Transverse colon (tissue), 4 donors: Measurements from ENCODE around the gene PCDHA10. TPM values are rescaled to one million over a fixed set of nuclear protein-coding genes. Genes with fewer than 3 reads are reported as not detected.

Experiments
- DNase-seq: peaks from one replicate; pipeline ENCODE4 v3.0.0-alpha.2; 2019
- H3K27ac ChIP-seq, 4 donors: fragments of 200-600 bp; sonication (generic); 2 replicates each; pipeline ENCODE4 v1.5.1; 2016 to 2018; ENCODE audit warnings: inconsistent platforms in 4 of 4
- H3K27me3 ChIP-seq: fragments of 200-600 bp; sonication (generic); 2 replicates; pipeline ENCODE4 v1.5.1; 2017; ENCODE audit warnings: inconsistent platforms
- H3K36me3 ChIP-seq, 4 donors: fragments of 200-600 bp; sonication (generic); 2 replicates each; pipeline ENCODE4 v1.5.1; 2017 to 2019; ENCODE audit warnings: inconsistent platforms in 4 of 4
- H3K4me1 ChIP-seq, 4 donors: fragments of 200-600 bp; sonication (generic); 2 replicates each; pipeline ENCODE4 v1.5.1; 2017 to 2020; ENCODE audit warnings: inconsistent platforms in 4 of 4
- H3K4me3 ChIP-seq, 4 donors: fragments of 200-600 bp; sonication (generic); 1 replicate in 1 of 4; 2 replicates in 3 of 4; pipeline versions ENCODE4 v1.5.1 to v1.6.1; 2017 to 2019; ENCODE audit warnings: inconsistent platforms in 4 of 4
- H3K9me3 ChIP-seq, 2 donors: fragments of 200-600 bp; sonication (generic); 2 replicates each; pipeline ENCODE4 v1.5.1; 2017 to 2019; ENCODE audit warnings: inconsistent platforms in 2 of 2
- CTCF ChIP-seq, 5 experiments: fragments of 200-600 bp in 3 of 5; fragments of 450-650 bp in 2 of 5; sonication (generic) in 3 of 5; IDR thresholded peaks; 1 replicate in 2 of 5; 2 replicates in 3 of 5; pipeline ENCODE4 v1.5.1; 2016 to 2017; ENCODE audit warnings: antibody characterized with exemption in 5 of 5, inconsistent platforms in 3 of 5, mild to moderate bottlenecking in 2 of 5, moderate library complexity in 1 of 5
- EP300 ChIP-seq: sonication (generic); formaldehyde crosslinking; IDR thresholded peaks from one replicate; pipeline ENCODE4 v1.6.1; 2017; ENCODE audit warnings: antibody characterized with exemption, low read depth
- POLR2A ChIP-seq: fragments of 450-650 bp; IDR thresholded peaks from one replicate; pipeline ENCODE4 v1.6.1; 2016; ENCODE audit warnings: antibody characterized with exemption, mild to moderate bottlenecking, moderate library complexity
- POLR2AphosphoS5 ChIP-seq, 3 donors: sonication (generic); formaldehyde crosslinking; IDR thresholded peaks; one replicate each; pipeline ENCODE4 v1.6.1; 2016; ENCODE audit warnings: antibody characterized with exemption in 3 of 3
- WGBS, 2 donors: methylation state at CpG; one replicate each; pipeline ENCODE4 v1.1.5; 2018; ENCODE audit warnings: low coverage in 1 of 2; 5-methylcytosine and 5-hydroxymethylcytosine counted together
- in situ Hi-C, 4 donors: fragments of 200-750 bp; cut with MboI; loops; one replicate each; pipeline versions ENCODE4 v1.15.0 to v1.15.1; 2017; ENCODE audit warnings: low sequenced_read_pairs in 3 of 4, low pct_ligation_motif_present in 1 of 4, low pct_unique_long_range_greater_than_20kb in 1 of 4
- intact Hi-C: fragments of 100-400 bp; cut with DNase I; formaldehyde crosslinking; loops from one replicate; pipeline ENCODE4 v1.15.1; 2023; ENCODE audit warnings: low total_unique reads
- total RNA-seq, 4 donors: library from RNA; depleted of rRNA; stranded (reverse); fragments of >200 nt; gene quantifications; one replicate each; pipeline ENCODE4 v1.1.0, GENCODE V29; 2016

Gene PCDHA10
- total RNA-seq, 4 donors from 2014 or later, result 0.68 to 0.79 TPM; not detected in 2

DNA sequence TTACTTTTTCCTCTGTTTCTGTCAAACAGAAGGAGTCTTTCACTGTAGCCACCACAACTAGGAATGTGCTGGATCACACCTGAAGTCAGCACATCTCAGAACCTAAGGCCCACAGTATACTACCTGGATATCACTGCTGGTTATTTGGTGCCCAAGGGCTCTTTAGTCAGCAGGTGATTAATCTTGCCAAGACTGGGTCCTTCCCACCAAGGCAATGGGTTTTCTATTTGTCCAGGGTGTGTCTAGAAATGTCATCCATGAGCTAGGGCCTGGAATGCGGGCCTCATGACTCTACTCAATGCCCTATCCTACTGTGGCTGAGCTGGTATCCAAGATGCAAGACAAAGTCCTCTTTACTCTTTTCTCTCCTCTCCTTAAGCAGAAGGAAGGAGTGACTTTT, 60.6 kb downstream of the PCDHA10 start:
- TF ChIP-seq CTCF (IDR thresholded peaks at IDR 0.05) (no peak), EP300 (no peak), POLR2A (no peak), POLR2AphosphoS5 (IDR thresholded peaks at IDR 0.05) (no peak)
- H3K4me3 ChIP-seq, result no peak overlapping the region
- no peaks in the 10 kb centered on the region for H3K27me3 ChIP-seq
- no peaks in the 10 kb centered on the region for H3K36me3 ChIP-seq
- in situ Hi-C loops (no loop called here), intact Hi-C loops (no loop called here)
- H3K4me1 ChIP-seq, result no peaks in the 10 kb centered on the region
- WGBS, 2 donors, result 73% methylated on average over 1 of the region's 1 CpG; no CpG with 5 or more reads in 1 of the 2 donors
- no peak for DNase-seq
- no peaks in the 10 kb centered on the region for H3K9me3 ChIP-seq
- H3K27ac ChIP-seq, result no peak overlapping the region

Other genes starting within 250 kb of the PCDHA10 start
- gene CD14, start 222.7 kb upstream of the PCDHA10 start, total RNA-seq, result 10 to 100 TPM in 3 of 4 donors, 1 to 10 TPM in 1; 3.6 to 92.4 (median 45.6) TPM
- 10 to 100 TPM in 3 of 4 donors, under 1 TPM in 1; 0.75 to 99.2 (median 40.2) TPM for gene TMCO6, start 216.4 kb upstream of the PCDHA10 start, total RNA-seq
- 100 to 1,000 TPM in 2 of 4 donors, 10 to 100 TPM in 2; 70.8 to 586 (median 90.7) TPM for gene NDUFA2, start 208.3 kb upstream of the PCDHA10 start, total RNA-seq
- 100 to 1,000 TPM in 2 of 4 donors, 10 to 100 TPM in 2; 70.8 to 147 (median 100) TPM for gene IK, start 208.1 kb upstream of the PCDHA10 start, total RNA-seq
- 10 to 100 TPM; 33.3 to 76.6 (median 36.1) TPM for gene WDR55, start 191.0 kb upstream of the PCDHA10 start, total RNA-seq
- 1 to 10 TPM in 3 of 4 donors, under 1 TPM in 1; 0.40 to 4.9 (median 2.3) TPM for gene DND1, start 182.3 kb upstream of the PCDHA10 start, total RNA-seq
- 10 to 100 TPM; 39.6 to 51.6 (median 43.9) TPM for gene HARS1, start 164.5 kb upstream of the PCDHA10 start, total RNA-seq
- 10 to 100 TPM; 30.3 to 60.6 (median 41.4) TPM for gene HARS2, start 164.4 kb upstream of the PCDHA10 start, total RNA-seq
- 10 to 100 TPM in 3 of 4 donors, 1 to 10 TPM in 1; 6.7 to 41.3 (median 23.1) TPM for gene ZMAT2, start 155.4 kb upstream of the PCDHA10 start, total RNA-seq
- under 1 TPM in 1 of 4 donors, not detected in 3; 0.14 TPM for gene PCDHA1, start 69.8 kb upstream of the PCDHA10 start, total RNA-seq
- gene PCDHA2, start 61.0 kb upstream of the PCDHA10 start, total RNA-seq, result under 1 TPM in 2 of 4 donors, not detected in 2; 0.14 to 0.32 TPM
- gene PCDHA3, start 54.8 kb upstream of the PCDHA10 start, total RNA-seq, result 1 to 10 TPM in 1 of 4 donors, under 1 TPM in 2, not detected in 1; 0.32 to 8.8 (median 0.41) TPM
- gene PCDHA4, start 48.8 kb upstream of the PCDHA10 start, total RNA-seq, result 1 to 10 TPM in 3 of 4 donors, under 1 TPM in 1; 0.79 to 7.9 (median 2.4) TPM
- under 1 TPM in 2 of 4 donors, not detected in 2; 0.79 to 0.96 TPM for gene PCDHA5, start 34.3 kb upstream of the PCDHA10 start, total RNA-seq
- gene PCDHA6, start 27.9 kb upstream of the PCDHA10 start, total RNA-seq, result 1 to 10 TPM in 2 of 4 donors, under 1 TPM in 1, not detected in 1; 0.64 to 3.0 (median 1.2) TPM
- 1 to 10 TPM in 2 of 4 donors, under 1 TPM in 1, not detected in 1; 0.37 to 1.4 (median 1.1) TPM for gene PCDHA7, start 21.6 kb upstream of the PCDHA10 start, total RNA-seq
- gene PCDHA8, start 14.7 kb upstream of the PCDHA10 start, total RNA-seq, result 1 to 10 TPM in 1 of 4 donors, under 1 TPM in 1, not detected in 2; 0.79 to 1.2 TPM
- under 1 TPM; 0.37 to 1.00 (median 0.58) TPM for gene PCDHA9, start 7.5 kb upstream of the PCDHA10 start, total RNA-seq
- 1 to 10 TPM in 1 of 4 donors, under 1 TPM in 1, not detected in 2; 0.48 to 1.2 TPM for gene PCDHA11, start 13.1 kb downstream of the PCDHA10 start, total RNA-seq
- under 1 TPM in 3 of 4 donors, not detected in 1; 0.55 to 0.80 (median 0.64) TPM for gene PCDHA12, start 19.4 kb downstream of the PCDHA10 start, total RNA-seq
- under 1 TPM in 2 of 4 donors, not detected in 2; 0.32 to 0.55 TPM for gene PCDHA13, start 26.2 kb downstream of the PCDHA10 start, total RNA-seq
- under 1 TPM in 3 of 4 donors, not detected in 1; 0.37 to 0.82 (median 0.48) TPM for gene PCDHAC1, start 70.4 kb downstream of the PCDHA10 start, total RNA-seq
- gene PCDHAC2, start 110.6 kb downstream of the PCDHA10 start, total RNA-seq, result under 1 TPM in 2 of 4 donors, not detected in 2; 0.41 to 0.48 TPM
- not detected for gene PCDHB1, start 195.5 kb downstream of the PCDHA10 start, total RNA-seq
- 1 to 10 TPM in 3 of 4 donors, under 1 TPM in 1; 0.80 to 1.9 (median 1.2) TPM for gene PCDHB2, start 238.7 kb downstream of the PCDHA10 start, total RNA-seq
- under 1 TPM in 3 of 4 donors, not detected in 1; 0.64 to 0.82 (median 0.80) TPM for gene PCDHB3, start 244.6 kb downstream of the PCDHA10 start, total RNA-seq